Neural crest cell (in vitro differentiated cells): ENCODE results near the gene SRPK3. TPM values are rescaled to one million over a fixed set of nuclear protein-coding genes. Genes with fewer than 3 reads are reported as not detected.

Source experiments
- DNase-seq: peaks from one replicate; pipeline ENCODE4 v3.0.0; 2021; ENCODE audit warnings: low read depth, mixed read lengths, low spot score
- H3K27ac Mint-ChIP-seq: one replicate; pipeline ENCODE4 v1.8.0; 2021; ENCODE audit warnings: mild to moderate bottlenecking, mixed read lengths; ENCODE audit not compliant: unreplicated experiment
- H3K27me3 Mint-ChIP-seq: 2 replicates; pipeline ENCODE4 v1.8.0; 2021; ENCODE audit warnings: low read depth, mild to moderate bottlenecking, mixed read lengths
- H3K36me3 Mint-ChIP-seq: 2 replicates; pipeline ENCODE4 v1.8.0; 2021; ENCODE audit warnings: low read depth, mild to moderate bottlenecking, mixed read lengths
- H3K4me1 Mint-ChIP-seq: 2 replicates; pipeline ENCODE4 v1.8.0; 2021; ENCODE audit warnings: mixed read lengths
- H3K4me3 Mint-ChIP-seq: one replicate; pipeline ENCODE4 v1.8.0; 2021; ENCODE audit warnings: mild to moderate bottlenecking, mixed read lengths
- H3K9me3 Mint-ChIP-seq: 2 replicates; pipeline ENCODE4 v1.8.0; 2021; ENCODE audit warnings: mixed read lengths
- total RNA-seq: library from RNA; stranded (reverse); gene quantifications from 2 replicates; pipeline ENCODE4 v1.2.1, GENCODE V29; 2021
- TF ChIP-seq, protein P1 (sequence below): fragments of 200-600 bp; sonication (generic); conservative IDR thresholded peaks from 2 replicates; pipeline ENCODE4 v1.5.0; 2021; ENCODE audit warnings: antibody characterized with exemption, mild to moderate bottlenecking

The SRPK3 gene
- total RNA-seq, 1 donor from 2014 or later = 0.14 TPM

DNA sequence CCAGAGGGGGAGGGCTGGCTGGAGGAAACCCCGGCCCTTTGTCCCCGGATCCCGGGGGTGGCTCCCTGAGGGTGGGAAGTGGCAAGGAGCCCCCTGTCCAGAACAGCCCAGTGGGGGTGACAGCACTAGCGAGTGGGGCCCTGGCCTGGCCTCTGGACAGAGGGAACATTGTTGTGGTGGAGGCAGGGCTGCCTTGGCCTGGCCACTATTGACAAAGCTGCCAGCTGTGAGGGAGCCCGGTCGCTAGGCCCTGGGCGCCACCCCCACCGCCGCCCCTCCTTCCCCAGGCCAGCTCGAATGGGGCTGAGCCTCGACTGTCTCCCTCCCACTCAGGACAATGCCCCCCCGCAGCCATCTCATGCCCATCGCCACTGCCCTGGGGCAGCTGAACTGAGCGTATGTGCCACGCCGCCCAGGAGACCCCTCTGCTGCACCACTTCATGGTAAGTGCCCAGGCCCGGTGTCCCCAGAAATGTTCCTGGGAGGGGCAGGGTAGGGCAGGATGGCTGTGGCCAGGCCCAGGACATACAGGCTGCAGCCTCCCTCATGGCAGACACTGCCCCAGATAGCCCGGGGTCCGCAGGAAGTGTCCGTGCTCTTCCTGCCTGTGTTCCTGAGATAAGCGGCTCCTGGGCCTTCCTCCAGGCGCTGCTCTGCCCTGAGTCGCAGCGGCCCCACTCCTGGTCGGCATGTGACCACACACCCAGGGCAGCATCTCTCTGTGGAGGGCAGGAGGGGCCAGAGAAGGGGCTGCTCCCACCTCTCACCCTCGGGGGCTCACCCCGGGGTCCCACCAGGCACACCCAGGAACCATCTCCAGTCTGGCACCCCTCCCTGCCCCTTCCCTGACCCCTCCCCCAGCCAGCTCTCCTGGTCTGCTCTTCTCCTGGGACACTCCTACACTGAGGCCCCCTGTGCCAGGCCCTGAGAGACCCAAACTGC is 15.4 kb upstream of the SRPK3 start:
- TF ChIP-seq, protein P1, sequence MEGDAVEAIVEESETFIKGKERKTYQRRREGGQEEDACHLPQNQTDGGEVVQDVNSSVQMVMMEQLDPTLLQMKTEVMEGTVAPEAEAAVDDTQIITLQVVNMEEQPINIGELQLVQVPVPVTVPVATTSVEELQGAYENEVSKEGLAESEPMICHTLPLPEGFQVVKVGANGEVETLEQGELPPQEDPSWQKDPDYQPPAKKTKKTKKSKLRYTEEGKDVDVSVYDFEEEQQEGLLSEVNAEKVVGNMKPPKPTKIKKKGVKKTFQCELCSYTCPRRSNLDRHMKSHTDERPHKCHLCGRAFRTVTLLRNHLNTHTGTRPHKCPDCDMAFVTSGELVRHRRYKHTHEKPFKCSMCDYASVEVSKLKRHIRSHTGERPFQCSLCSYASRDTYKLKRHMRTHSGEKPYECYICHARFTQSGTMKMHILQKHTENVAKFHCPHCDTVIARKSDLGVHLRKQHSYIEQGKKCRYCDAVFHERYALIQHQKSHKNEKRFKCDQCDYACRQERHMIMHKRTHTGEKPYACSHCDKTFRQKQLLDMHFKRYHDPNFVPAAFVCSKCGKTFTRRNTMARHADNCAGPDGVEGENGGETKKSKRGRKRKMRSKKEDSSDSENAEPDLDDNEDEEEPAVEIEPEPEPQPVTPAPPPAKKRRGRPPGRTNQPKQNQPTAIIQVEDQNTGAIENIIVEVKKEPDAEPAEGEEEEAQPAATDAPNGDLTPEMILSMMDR = no peak
- no peaks in the 10 kb centered on the region for H3K36me3 Mint-ChIP-seq
- peak; percentile 30 for DNase-seq

DNA sequence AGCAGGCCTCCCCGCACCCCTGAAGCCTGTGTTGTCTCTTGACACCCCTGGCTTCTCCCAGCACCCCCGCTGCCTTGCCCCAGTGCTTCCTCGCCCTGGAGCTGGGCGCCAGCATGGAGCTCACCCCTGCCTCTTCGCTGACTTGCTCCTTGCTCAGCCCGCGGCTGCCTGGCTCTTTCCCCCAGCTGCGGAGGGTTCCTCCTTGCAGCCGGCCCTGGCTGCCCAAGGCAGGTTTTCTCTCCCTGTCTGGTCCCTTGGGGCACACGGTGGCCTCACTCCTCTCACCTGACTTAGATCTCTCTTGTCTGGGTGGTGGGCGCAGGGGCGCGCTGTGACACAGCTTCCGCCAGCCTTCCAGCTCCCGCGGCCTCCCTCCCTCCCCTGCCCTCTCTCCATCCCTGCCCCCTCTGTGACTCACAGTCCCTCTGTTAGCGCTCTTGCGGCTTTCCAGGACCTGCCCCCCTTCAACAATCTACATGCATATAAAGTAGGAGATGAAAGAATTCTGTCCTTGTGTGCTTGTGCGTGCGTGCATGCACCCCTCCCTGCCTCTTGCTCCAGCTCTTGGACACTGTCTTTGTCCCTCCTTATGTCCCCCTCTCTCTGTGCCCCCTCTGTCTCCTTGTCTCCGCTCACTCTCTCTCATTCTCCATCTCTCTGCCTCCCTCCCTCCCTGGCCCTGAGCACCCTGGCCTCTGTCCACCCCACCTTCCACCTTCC is 14.6 kb upstream of the SRPK3 start:
- Mint-ChIP-seq H3K27ac (peak overlapping the region; percentile 90), H3K4me1 (peaks cover 12% of the 10 kb centered on the region), H3K36me3 (no peaks in the 10 kb centered on the region), H3K9me3 (no peaks in the 10 kb centered on the region), H3K4me3 (peak overlapping the region; percentile 76), H3K27me3 (no peaks in the 10 kb centered on the region)
- TF ChIP-seq, protein P1 = no peak
- no peak for DNase-seq

More for the DNA sequence above, 15.4 kb upstream of the SRPK3 start:
- H3K4me1 Mint-ChIP-seq = peaks cover 12% of the 10 kb centered on the region
- H3K27me3 Mint-ChIP-seq = no peaks in the 10 kb centered on the region
- peak overlapping the region; percentile 57 for H3K27ac Mint-ChIP-seq
- no peaks in the 10 kb centered on the region for H3K9me3 Mint-ChIP-seq
- H3K4me3 Mint-ChIP-seq = peak overlapping the region; percentile 77

DNA sequence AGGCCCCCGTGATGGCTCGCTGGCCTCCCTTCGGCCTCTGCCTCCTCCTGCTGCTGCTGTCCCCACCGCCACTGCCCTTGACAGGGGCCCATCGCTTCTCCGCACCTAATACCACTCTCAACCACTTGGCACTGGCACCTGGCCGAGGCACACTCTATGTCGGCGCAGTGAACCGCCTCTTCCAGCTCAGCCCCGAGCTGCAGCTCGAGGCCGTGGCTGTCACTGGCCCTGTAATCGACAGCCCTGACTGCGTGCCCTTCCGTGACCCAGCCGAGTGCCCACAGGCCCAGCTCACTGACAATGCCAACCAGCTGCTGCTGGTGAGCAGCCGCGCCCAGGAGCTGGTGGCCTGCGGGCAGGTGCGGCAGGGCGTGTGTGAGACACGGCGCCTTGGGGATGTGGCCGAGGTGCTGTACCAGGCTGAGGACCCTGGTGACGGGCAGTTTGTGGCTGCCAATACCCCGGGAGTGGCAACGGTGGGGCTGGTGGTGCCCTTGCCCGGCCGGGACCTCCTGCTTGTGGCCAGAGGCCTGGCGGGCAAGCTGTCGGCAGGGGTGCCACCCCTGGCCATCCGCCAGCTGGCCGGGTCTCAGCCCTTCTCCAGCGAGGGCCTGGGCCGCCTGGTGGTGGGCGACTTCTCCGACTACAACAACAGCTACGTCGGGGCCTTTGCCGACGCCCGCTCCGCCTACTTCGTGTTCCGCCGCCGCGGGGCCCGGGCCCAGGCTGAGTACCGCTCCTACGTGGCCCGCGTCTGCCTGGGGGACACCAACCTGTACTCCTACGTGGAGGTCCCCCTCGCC is 13.8 kb upstream of the SRPK3 start:
- H3K4me1 Mint-ChIP-seq = peaks cover 12% of the 10 kb centered on the region
- TF ChIP-seq, protein P1 = no peak
- H3K27ac Mint-ChIP-seq = peak overlapping the region; percentile 90
- no peaks in the 10 kb centered on the region for H3K9me3 Mint-ChIP-seq
- H3K4me3 Mint-ChIP-seq = peak overlapping the region; percentile 76
- no peak for DNase-seq
- no peaks in the 10 kb centered on the region for H3K27me3 Mint-ChIP-seq
- no peaks in the 10 kb centered on the region for H3K36me3 Mint-ChIP-seq

GRCh38 chrX:153767674-153768055 is 13.2 kb upstream of the SRPK3 start:
- H3K4me1 Mint-ChIP-seq = peaks cover 12% of the 10 kb centered on the region
- no peak overlapping the region for H3K4me3 Mint-ChIP-seq
- H3K36me3 Mint-ChIP-seq = no peaks in the 10 kb centered on the region
- no peak overlapping the region for H3K27ac Mint-ChIP-seq
- no peak for DNase-seq
- no peaks in the 10 kb centered on the region for H3K27me3 Mint-ChIP-seq
- TF ChIP-seq, protein P1 = no peak
- H3K9me3 Mint-ChIP-seq = no peaks in the 10 kb centered on the region
